Measurements from ENCODE around the gene NLGN3.

NLGN3 gene

DNA sequence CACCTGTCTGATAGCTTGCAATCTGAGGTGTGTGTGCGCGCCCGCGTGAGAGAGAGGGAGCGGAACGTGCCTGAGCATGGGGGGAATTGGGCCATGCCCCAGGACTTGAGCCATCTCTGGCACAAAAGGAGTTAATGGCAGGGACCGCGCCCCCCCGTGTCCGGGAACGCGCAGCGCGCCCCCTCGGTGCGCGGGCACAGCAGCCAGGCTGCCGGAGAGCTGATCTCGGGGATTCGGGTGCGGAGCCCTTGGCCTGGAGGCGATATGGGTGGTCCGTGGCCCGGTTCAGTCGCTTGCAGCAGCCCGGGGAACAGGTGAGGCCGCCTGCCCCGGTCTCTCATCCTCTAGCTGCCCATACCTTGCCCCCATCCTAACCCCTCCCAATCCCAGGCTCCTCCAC lies at the start of gene NLGN3:
NLGN3 (plus strand) TSS at position 191 of the 400 bp plus-strand sequence. CDS start 2,909 bp downstream, outside the sequence.
- DNase-seq: no peak

GRCh38 chrX:71095033-71095432 lies 49.6 kb upstream of the NLGN3 start:
- no peak for DNase-seq

DNA sequence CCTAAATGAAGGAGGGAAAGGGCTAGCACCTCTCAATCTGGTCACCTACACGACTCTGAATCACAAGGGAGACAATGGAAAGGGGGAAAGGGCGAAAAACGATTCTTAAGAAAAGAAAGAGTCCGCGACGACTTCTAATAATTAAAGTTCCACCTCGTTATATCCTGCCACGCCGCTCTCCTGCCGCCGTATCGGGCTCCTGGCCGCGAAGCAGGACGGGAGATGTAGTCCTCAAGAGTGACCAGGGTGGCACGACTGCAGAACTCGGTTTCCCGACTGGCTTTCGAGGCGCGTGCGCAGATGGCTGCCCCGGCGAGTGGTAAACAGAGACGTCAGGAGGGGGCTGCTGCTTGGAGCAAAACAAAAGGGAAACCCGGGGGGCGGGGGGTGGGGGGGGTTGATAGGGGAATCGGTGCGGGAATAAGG lies 49.1 kb upstream of the NLGN3 start, which contains the start of gene FOXO4:
FOXO4 (plus strand) TSS at position 297 of the 426 bp plus-strand sequence. CDS start 678 bp downstream, outside the sequence.
- peak; percentile 11 for DNase-seq

GRCh38 chrX:71095981-71096759 lies 48.5 kb upstream of the NLGN3 start:
- no peak for DNase-seq

GRCh38 chrX:71096760-71097032 lies 47.9 kb upstream of the NLGN3 start:
- no peak for DNase-seq

GRCh38 chrX:71098302-71098701 lies 46.3 kb upstream of the NLGN3 start:
- no peak for DNase-seq

GRCh38 chrX:71098951-71099506 lies 45.6 kb upstream of the NLGN3 start:
- no peak for DNase-seq

- DNase-seq: no peak
These were observed 44.9 kb upstream of the NLGN3 start for GRCh38 chrX:71099736-71100135.

- DNase-seq: no peak
These were observed 43.8 kb upstream of the NLGN3 start for GRCh38 chrX:71100581-71101505.

GRCh38 chrX:71102292-71102691 lies 42.3 kb upstream of the NLGN3 start:
- no peak for DNase-seq

GRCh38 chrX:71103110-71103983 lies 41.3 kb upstream of the NLGN3 start:
- DNase-seq: no peak

- DNase-seq: no peak
These were observed 39.0 kb upstream of the NLGN3 start for GRCh38 chrX:71105628-71106027.

GRCh38 chrX:71106427-71106826 lies 38.2 kb upstream of the NLGN3 start, which contains the start of gene CXorf65:
Gene CXorf65 (minus strand): TSS chrX:71106740. CDS start chrX:71106556, 184 bp downstream.
- no peak for DNase-seq

GRCh38 chrX:71107245-71107644 lies 37.4 kb upstream of the NLGN3 start:
- DNase-seq: no peak

- DNase-seq: no peak
These were observed 36.8 kb upstream of the NLGN3 start for GRCh38 chrX:71107762-71108360.

- DNase-seq: no peak
These were observed 35.6 kb upstream of the NLGN3 start for GRCh38 chrX:71109051-71109450.

DNA sequence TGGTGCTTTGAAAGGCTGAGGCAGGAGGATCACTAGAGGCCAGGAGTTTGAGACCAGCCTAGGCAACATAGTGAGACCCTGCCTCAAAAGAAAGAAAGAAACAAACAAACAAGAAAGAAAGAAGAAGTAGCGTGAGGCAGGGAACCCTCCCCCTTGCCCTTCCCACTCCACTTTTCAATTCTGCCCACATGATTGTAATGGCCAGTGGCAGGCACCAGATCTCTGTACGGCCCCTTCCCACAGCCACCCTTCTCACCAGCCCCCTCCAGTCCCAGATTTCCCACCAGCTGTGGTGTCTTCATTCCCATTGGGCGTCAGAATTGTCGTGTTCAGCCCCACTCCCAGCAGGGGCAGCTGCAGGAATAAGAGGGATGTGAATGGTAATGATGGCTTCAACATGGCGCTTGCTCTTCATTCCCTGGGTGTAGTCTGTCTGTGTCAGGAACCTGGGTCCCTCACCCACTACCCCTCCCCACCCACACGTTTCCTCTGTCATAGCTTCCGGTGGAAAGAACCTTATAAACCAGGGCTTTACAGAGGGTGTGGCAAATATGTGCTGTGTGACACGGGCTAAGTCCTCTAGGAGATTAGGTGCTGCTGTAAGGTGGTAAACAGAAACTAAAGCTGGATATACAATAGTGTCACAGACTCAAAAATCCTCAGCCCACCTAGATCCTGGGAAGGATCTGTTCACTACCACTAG lies 33.3 kb upstream of the NLGN3 start, which contains the start of gene IL2RG:
IL2RG (minus strand) TSS at position 437 of the 703 bp plus-strand sequence; CDS start at position 399, 38 bp downstream.
- DNase-seq: no peak

- no peak for DNase-seq
These were observed 32.7 kb upstream of the NLGN3 start for GRCh38 chrX:71111921-71112431.

- no peak for DNase-seq
These were observed 27.3 kb upstream of the NLGN3 start for GRCh38 chrX:71117358-71117757.

DNA sequence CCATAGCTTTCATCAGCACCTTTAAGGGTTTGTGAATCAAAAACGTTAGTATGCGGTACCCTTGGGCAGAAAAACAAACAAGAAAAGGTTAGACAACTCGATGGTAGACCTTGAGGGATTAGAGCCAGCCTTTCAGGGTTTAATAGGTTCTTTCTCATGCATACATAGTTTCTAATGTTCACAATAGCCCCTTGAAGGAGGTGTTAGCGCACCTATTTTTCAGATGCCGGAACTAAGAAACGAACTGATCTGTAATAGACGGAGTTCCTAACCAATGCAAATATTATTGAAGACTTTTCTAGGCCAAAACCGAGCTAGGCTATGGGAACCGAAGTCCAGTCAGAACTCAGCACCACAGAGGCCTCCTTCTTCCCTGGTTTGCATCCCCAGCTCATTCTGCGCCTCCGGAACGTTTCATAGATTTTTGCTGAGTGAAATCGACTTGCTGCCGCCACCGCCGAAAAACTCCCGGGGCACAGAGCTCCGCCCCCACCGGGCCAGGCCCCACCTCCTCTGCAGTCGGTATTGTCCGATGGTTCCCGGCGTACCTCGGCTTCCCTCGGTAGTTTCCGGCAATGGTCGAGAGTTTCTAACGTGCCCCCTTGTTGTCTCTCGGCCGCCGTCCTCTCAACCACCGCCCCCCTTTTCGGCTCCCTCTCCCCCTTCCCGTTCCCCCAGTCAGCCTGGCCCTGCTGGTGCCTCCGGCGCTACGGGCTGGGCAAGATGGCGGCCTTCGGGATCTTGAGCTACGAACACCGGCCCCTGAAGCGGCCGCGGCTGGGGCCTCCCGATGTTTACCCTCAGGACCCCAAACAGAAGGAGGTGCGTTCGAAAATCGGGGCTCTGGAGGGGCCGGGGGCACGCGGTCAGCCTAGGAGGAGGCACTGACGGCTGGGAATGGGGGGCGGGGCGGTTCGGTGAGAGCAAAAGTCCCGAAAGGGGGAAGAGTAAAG lies 26.3 kb upstream of the NLGN3 start, which contains the start of gene MED12:
MED12 (plus strand) TSS at position 565 of the 953 bp plus-strand sequence; CDS start at position 724, 159 bp downstream.
- DNase-seq: no peak

Measured in NCI-H187 treated with DMSO at 0.1 percent for 48 hours (cell line).